ENCODE data around the gene DCHS1. TPM values are rescaled to one million over a fixed set of nuclear protein-coding genes. Genes with fewer than 3 reads are reported as not detected.

DCHS1 gene
- total RNA-seq, 3 donors from 2014 or later = 7.2 to 18.0 (median 13.8) TPM

- Histone ChIP-seq H3K4me3 (no peak overlapping the region), H3K4me1 (no peaks in the 10 kb centered on the region), H3K9me3 (no peaks in the 10 kb centered on the region), H3K27me3 (no peaks in the 10 kb centered on the region), H3K27ac (no peak overlapping the region), H3K36me3 (no peaks in the 10 kb centered on the region)
- TF ChIP-seq POLR2AphosphoS5 (IDR thresholded peaks at IDR 0.05) (no peak), CTCF (IDR thresholded peaks at IDR 0.05) (no peak), POLR2A (IDR thresholded peaks at IDR 0.05) (no peak)
- intact Hi-C loops (cut with DNase I; ENCODE audit: low total_unique reads) = no loop called here
- no peak for DNase-seq (ENCODE audit: low spot score in 2 of 2)
Measured at GRCh38 chr11:6626971-6627761, 28.4 kb downstream of the DCHS1 start.

GRCh38 chr11:6625832-6626420 is 29.7 kb downstream of the DCHS1 start:
- DNase-seq (ENCODE audit: low spot score in 2 of 2) = no peak
- Histone ChIP-seq H3K27me3 (no peaks in the 10 kb centered on the region), H3K27ac (no peak overlapping the region), H3K36me3 (no peaks in the 10 kb centered on the region), H3K4me3 (no peak overlapping the region), H3K9me3 (no peaks in the 10 kb centered on the region), H3K4me1 (no peaks in the 10 kb centered on the region)
- no peak for TF ChIP-seq POLR2AphosphoS5 (IDR thresholded peaks at IDR 0.05)
- no peak for TF ChIP-seq CTCF (IDR thresholded peaks at IDR 0.05)
- no peak for TF ChIP-seq POLR2A (IDR thresholded peaks at IDR 0.05)
- intact Hi-C loops (cut with DNase I; ENCODE audit: low total_unique reads) = no loop called here

GRCh38 chr11:6625156-6625831 is 30.3 kb downstream of the DCHS1 start:
- no peaks in the 10 kb centered on the region for H3K4me1 ChIP-seq
- TF ChIP-seq POLR2A (IDR thresholded peaks at IDR 0.05) (no peak), POLR2AphosphoS5 (IDR thresholded peaks at IDR 0.05) (no peak), CTCF (IDR thresholded peaks at IDR 0.05) (no peak)
- no peaks in the 10 kb centered on the region for H3K36me3 ChIP-seq
- no peak overlapping the region for H3K27ac ChIP-seq
- no peaks in the 10 kb centered on the region for H3K27me3 ChIP-seq
- H3K9me3 ChIP-seq = no peaks in the 10 kb centered on the region
- no peak for DNase-seq (ENCODE audit: low spot score in 2 of 2)
- H3K4me3 ChIP-seq = no peak overlapping the region
- intact Hi-C loops (cut with DNase I; ENCODE audit: low total_unique reads) = no loop called here

GRCh38 chr11:6623391-6624363 is 31.9 kb downstream of the DCHS1 start:
- no peak for DNase-seq (ENCODE audit: low spot score in 2 of 2)

More at GRCh38 chr11:6623391-6624363, 31.9 kb downstream of the DCHS1 start:
- H3K36me3 ChIP-seq = no peaks in the 10 kb centered on the region
- H3K27ac ChIP-seq = no peak overlapping the region
- H3K4me3 ChIP-seq = no peak overlapping the region
- H3K27me3 ChIP-seq = no peaks in the 10 kb centered on the region
- no peaks in the 10 kb centered on the region for H3K4me1 ChIP-seq
- TF ChIP-seq CTCF (IDR thresholded peaks at IDR 0.05) (no peak), POLR2AphosphoS5 (IDR thresholded peaks at IDR 0.05) (no peak), POLR2A (IDR thresholded peaks at IDR 0.05) (no peak)
- no peaks in the 10 kb centered on the region for H3K9me3 ChIP-seq
- intact Hi-C loops (cut with DNase I; ENCODE audit: low total_unique reads) = no loop called here
